ENCODE data around the gene RASSF4.

DNA sequence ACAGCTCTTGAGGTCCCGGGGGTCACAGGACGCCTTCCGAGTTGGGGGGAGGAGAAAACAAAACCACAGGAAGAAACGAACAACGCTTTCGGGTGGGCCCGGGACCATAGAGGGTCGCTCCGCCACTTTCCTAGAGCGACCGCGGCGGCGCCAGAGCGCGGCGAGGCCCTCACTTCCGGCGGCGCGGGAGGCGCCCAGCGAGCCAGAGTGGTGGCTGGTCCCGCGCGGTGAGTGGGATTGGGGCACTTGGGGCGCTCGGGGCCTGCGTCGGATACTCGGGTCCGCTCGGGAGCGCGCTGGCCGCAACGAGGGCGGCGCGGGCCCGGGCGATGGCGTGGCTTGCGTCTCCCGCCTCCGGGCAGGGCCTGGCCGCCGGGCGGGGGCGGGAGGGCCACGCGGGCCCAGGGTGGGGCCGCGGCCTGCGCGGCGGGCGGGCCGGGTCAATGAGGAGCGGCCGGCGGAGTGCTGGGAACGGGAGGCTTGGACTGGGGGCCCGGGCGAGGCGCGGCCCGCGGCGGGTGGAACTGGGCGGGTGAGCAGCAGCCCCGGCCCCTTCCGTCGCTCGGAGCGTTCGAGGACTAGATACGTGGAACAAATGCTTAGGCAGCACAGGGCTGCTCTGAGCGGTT is 41.3 kb downstream of the RASSF4 start, which contains the start of gene ZNF22:
- TF ChIP-seq, protein P1, sequence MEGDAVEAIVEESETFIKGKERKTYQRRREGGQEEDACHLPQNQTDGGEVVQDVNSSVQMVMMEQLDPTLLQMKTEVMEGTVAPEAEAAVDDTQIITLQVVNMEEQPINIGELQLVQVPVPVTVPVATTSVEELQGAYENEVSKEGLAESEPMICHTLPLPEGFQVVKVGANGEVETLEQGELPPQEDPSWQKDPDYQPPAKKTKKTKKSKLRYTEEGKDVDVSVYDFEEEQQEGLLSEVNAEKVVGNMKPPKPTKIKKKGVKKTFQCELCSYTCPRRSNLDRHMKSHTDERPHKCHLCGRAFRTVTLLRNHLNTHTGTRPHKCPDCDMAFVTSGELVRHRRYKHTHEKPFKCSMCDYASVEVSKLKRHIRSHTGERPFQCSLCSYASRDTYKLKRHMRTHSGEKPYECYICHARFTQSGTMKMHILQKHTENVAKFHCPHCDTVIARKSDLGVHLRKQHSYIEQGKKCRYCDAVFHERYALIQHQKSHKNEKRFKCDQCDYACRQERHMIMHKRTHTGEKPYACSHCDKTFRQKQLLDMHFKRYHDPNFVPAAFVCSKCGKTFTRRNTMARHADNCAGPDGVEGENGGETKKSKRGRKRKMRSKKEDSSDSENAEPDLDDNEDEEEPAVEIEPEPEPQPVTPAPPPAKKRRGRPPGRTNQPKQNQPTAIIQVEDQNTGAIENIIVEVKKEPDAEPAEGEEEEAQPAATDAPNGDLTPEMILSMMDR (IDR thresholded peaks at IDR 0.05; ENCODE audit: insufficient read depth, low read length): no peak
- TF ChIP-seq, protein P2, sequence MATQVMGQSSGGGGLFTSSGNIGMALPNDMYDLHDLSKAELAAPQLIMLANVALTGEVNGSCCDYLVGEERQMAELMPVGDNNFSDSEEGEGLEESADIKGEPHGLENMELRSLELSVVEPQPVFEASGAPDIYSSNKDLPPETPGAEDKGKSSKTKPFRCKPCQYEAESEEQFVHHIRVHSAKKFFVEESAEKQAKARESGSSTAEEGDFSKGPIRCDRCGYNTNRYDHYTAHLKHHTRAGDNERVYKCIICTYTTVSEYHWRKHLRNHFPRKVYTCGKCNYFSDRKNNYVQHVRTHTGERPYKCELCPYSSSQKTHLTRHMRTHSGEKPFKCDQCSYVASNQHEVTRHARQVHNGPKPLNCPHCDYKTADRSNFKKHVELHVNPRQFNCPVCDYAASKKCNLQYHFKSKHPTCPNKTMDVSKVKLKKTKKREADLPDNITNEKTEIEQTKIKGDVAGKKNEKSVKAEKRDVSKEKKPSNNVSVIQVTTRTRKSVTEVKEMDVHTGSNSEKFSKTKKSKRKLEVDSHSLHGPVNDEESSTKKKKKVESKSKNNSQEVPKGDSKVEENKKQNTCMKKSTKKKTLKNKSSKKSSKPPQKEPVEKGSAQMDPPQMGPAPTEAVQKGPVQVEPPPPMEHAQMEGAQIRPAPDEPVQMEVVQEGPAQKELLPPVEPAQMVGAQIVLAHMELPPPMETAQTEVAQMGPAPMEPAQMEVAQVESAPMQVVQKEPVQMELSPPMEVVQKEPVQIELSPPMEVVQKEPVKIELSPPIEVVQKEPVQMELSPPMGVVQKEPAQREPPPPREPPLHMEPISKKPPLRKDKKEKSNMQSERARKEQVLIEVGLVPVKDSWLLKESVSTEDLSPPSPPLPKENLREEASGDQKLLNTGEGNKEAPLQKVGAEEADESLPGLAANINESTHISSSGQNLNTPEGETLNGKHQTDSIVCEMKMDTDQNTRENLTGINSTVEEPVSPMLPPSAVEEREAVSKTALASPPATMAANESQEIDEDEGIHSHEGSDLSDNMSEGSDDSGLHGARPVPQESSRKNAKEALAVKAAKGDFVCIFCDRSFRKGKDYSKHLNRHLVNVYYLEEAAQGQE (IDR thresholded peaks at IDR 0.05; ENCODE audit: insufficient replicate concordance, low read depth): no peak
- TF ChIP-seq POLR2AphosphoS5 (IDR thresholded peaks at IDR 0.05; ENCODE audit: low read depth): peak; percentile 36; the same call in 1 of the 2 replicates
- peak; percentile 67 for TF ChIP-seq GABPA (IDR thresholded peaks at IDR 0.05; ENCODE audit: low read depth)
- no peak for TF ChIP-seq SPI1 (IDR thresholded peaks at IDR 0.05; ENCODE audit: borderline replicate concordance, low read depth)
